ENCODE results near the gene PDLIM3.

Gene PDLIM3

GRCh38 chr4:185540040-185540439 lies 4.7 kb upstream of the PDLIM3 start:
- Histone ChIP-seq H4K20me1 (ENCODE audit: insufficient read depth, low read length) (no peaks in the 10 kb centered on the region), H3K4me1 (ENCODE audit: insufficient read depth, low read length) (no peaks in the 10 kb centered on the region), H2AFZ (ENCODE audit: low read depth, low read length) (no peak overlapping the region), H3K79me2 (ENCODE audit: insufficient read depth, low read length) (no peaks in the 10 kb centered on the region), H3K9ac (ENCODE audit: low read depth, low read length) (no peak overlapping the region), H3K9me3 (ENCODE audit: insufficient read depth, low read length, severe bottlenecking) (no peaks in the 10 kb centered on the region), H3K4me3 (ENCODE audit: low read depth in 1 of 2, low read length in 2 of 2) (no peak overlapping the region), H3K4me2 (ENCODE audit: insufficient read depth, low read length) (no peak overlapping the region), H3K27me3 (ENCODE audit: insufficient read depth, low read length, poor library complexity) (no peaks in the 10 kb centered on the region), H3K36me3 (ENCODE audit: insufficient read depth, low read length) (no peaks in the 10 kb centered on the region), H3K27ac (ENCODE audit: low read length) (no peak overlapping the region)
- ATAC-seq (ENCODE audit: insufficient read depth, low read depth): no peak
- DNase-seq: no peak
- TF ChIP-seq EZH2 (IDR thresholded peaks at IDR 0.05; ENCODE audit: borderline replicate concordance, low read depth, low read length, severe bottlenecking) (no peak), CTCF (IDR thresholded peaks at IDR 0.05; ENCODE audit: borderline replicate concordance, extremely low read depth, low read length, poor library complexity, severe bottlenecking) (no peak)

GRCh38 chr4:185538806-185539205 lies 3.5 kb upstream of the PDLIM3 start:
- no peak for TF ChIP-seq CTCF (IDR thresholded peaks at IDR 0.05; ENCODE audit: borderline replicate concordance, extremely low read depth, low read length, poor library complexity, severe bottlenecking)
- no peak for TF ChIP-seq EZH2 (IDR thresholded peaks at IDR 0.05; ENCODE audit: borderline replicate concordance, low read depth, low read length, severe bottlenecking)
- no peak for DNase-seq
- Histone ChIP-seq H3K4me1 (ENCODE audit: insufficient read depth, low read length) (no peaks in the 10 kb centered on the region), H3K4me2 (ENCODE audit: insufficient read depth, low read length) (no peak overlapping the region), H3K4me3 (ENCODE audit: low read depth in 1 of 2, low read length in 2 of 2) (no peak overlapping the region), H3K79me2 (ENCODE audit: insufficient read depth, low read length) (no peaks in the 10 kb centered on the region), H2AFZ (ENCODE audit: low read depth, low read length) (no peak overlapping the region), H3K9ac (ENCODE audit: low read depth, low read length) (no peak overlapping the region), H3K27me3 (ENCODE audit: insufficient read depth, low read length, poor library complexity) (no peaks in the 10 kb centered on the region), H3K9me3 (ENCODE audit: insufficient read depth, low read length, severe bottlenecking) (no peaks in the 10 kb centered on the region), H3K27ac (ENCODE audit: low read length) (no peak overlapping the region), H4K20me1 (ENCODE audit: insufficient read depth, low read length) (no peaks in the 10 kb centered on the region), H3K36me3 (ENCODE audit: insufficient read depth, low read length) (no peaks in the 10 kb centered on the region)
- no peak for ATAC-seq (ENCODE audit: insufficient read depth, low read depth)

GRCh38 chr4:185536411-185536709 lies 1.1 kb upstream of the PDLIM3 start:
- TF ChIP-seq EZH2 (IDR thresholded peaks at IDR 0.05; ENCODE audit: borderline replicate concordance, low read depth, low read length, severe bottlenecking): no peak
- TF ChIP-seq CTCF (IDR thresholded peaks at IDR 0.05; ENCODE audit: borderline replicate concordance, extremely low read depth, low read length, poor library complexity, severe bottlenecking): no peak
- DNase-seq (no peak), ATAC-seq (ENCODE audit: insufficient read depth, low read depth) (no peak)
- H3K27me3 ChIP-seq (ENCODE audit: insufficient read depth, low read length, poor library complexity): peaks cover 4% of the 10 kb centered on the region
- no peak overlapping the region for H2AFZ ChIP-seq (ENCODE audit: low read depth, low read length)
- H3K9ac ChIP-seq (ENCODE audit: low read depth, low read length): no peak overlapping the region
- H3K36me3 ChIP-seq (ENCODE audit: insufficient read depth, low read length): no peaks in the 10 kb centered on the region
- no peaks in the 10 kb centered on the region for H4K20me1 ChIP-seq (ENCODE audit: insufficient read depth, low read length)
- H3K4me1 ChIP-seq (ENCODE audit: insufficient read depth, low read length): no peaks in the 10 kb centered on the region
- H3K79me2 ChIP-seq (ENCODE audit: insufficient read depth, low read length): no peaks in the 10 kb centered on the region
- H3K4me2 ChIP-seq (ENCODE audit: insufficient read depth, low read length): no peak overlapping the region
- H3K4me3 ChIP-seq (ENCODE audit: low read depth in 1 of 2, low read length in 2 of 2): no peak overlapping the region
- no peak overlapping the region for H3K27ac ChIP-seq (ENCODE audit: low read length)
- H3K9me3 ChIP-seq (ENCODE audit: insufficient read depth, low read length, severe bottlenecking): no peaks in the 10 kb centered on the region

Measured in DND-41 (cell line).